H1 (cell line): ENCODE measurements around the gene MAGEB4. TPM values are rescaled to one million over a fixed set of nuclear protein-coding genes. Genes with fewer than 3 reads are reported as not detected.

Experiments
- CTCF ChIA-PET: fragments of 300-600 bp; sonication (Branson Sonifier 250); formaldehyde crosslinking; loops from one replicate; lab custom pipeline; 2021; ENCODE audit not compliant: partially characterized antibody; lab: Charles Lee
- POLR2A ChIA-PET: fragments of 300-600 bp; sonication (Branson Sonifier 250); formaldehyde crosslinking; loops from one replicate; lab custom pipeline; 2021; ENCODE audit warnings: inconsistent platforms; ENCODE audit not compliant: partially characterized antibody; lab: Charles Lee
- DNase-seq, 2 experiments: peaks; one replicate each; pipeline versions ENCODE4 v3.0.0 to v3.0.0-alpha.2; 2010 to 2022; ENCODE audit warnings: low spot score in 2 of 2, low read depth in 1 of 2, mixed read lengths in 1 of 2
- FAIRE-seq: peaks from 2 replicates; lab custom pipeline; 2011; peaks lifted over from hg19 to GRCh38; lab: Jason Lieb, UNC
- H2AFZ ChIP-seq: 2 replicates; pipeline ENCODE4 v1.8.1; 2012; ENCODE audit warnings: low read length, inconsistent platforms
- H2AK5ac ChIP-seq: 2 replicates; pipeline ENCODE4 v1.6.1; 2013; ENCODE audit warnings: low read depth, low read length
- H2BK120ac ChIP-seq: replicated peaks from 2 replicates; pipeline ENCODE3; 2013; ENCODE audit warnings: low read depth, low read length, inconsistent platforms
- H2BK12ac ChIP-seq: 2 replicates; pipeline ENCODE4 v1.6.1; 2013; ENCODE audit warnings: low read depth, low read length
- H2BK15ac ChIP-seq: 2 replicates; pipeline ENCODE4 v1.6.1; 2013; ENCODE audit warnings: low read length
- H2BK20ac ChIP-seq: 2 replicates; pipeline ENCODE4 v1.6.1; 2013; ENCODE audit warnings: low read length
- H2BK5ac ChIP-seq: 2 replicates; pipeline ENCODE4 v1.6.1; 2013; ENCODE audit warnings: low read depth, low read length
- H3K14ac ChIP-seq: 2 replicates; pipeline ENCODE4 v1.6.1; 2013; ENCODE audit warnings: inconsistent platforms; ENCODE audit not compliant: insufficient read length
- H3K18ac ChIP-seq: 2 replicates; pipeline ENCODE4 v1.6.1; 2013; ENCODE audit warnings: low read length; ENCODE audit errors: extremely low read depth
- H3K23ac ChIP-seq: 2 replicates; pipeline ENCODE4 v1.6.1; 2013; ENCODE audit warnings: inconsistent platforms; ENCODE audit not compliant: insufficient read length
- H3K23me2 ChIP-seq: 2 replicates; pipeline ENCODE4 v1.6.1; 2013; ENCODE audit warnings: low read depth, low read length
- H3K27ac ChIP-seq: 2 replicates; pipeline ENCODE4 v1.6.1; 2011; ENCODE audit warnings: low read depth, low read length, inconsistent platforms
- H3K27me3 ChIP-seq, 4 experiments: replicated peaks in 1 of 4; 1 replicate in 1 of 4; 2 replicates in 3 of 4; pipeline versions ENCODE4 v1.6.1 to v1.8.1; 2011 to 2013; ENCODE audit warnings: low read length in 3 of 4, mild to moderate bottlenecking in 3 of 4, inconsistent platforms in 2 of 4, mixed read lengths in 2 of 4, moderate library complexity in 1 of 4; ENCODE audit not compliant: control insufficient read depth in 3 of 4, insufficient read depth in 3 of 4; ENCODE audit errors: extremely low read depth in 1 of 4
- H3K36me3 ChIP-seq, 4 experiments: 2 replicates each; pipeline versions ENCODE4 v1.6.1 to v1.8.1; 2011 to 2013; ENCODE audit warnings: mild to moderate bottlenecking in 4 of 4, low read length in 3 of 4, moderate library complexity in 2 of 4, control low read depth in 1 of 4, inconsistent platforms in 1 of 4; ENCODE audit not compliant: insufficient read depth in 4 of 4, control insufficient read depth in 2 of 4
- H3K4ac ChIP-seq: replicated peaks from 2 replicates; pipeline ENCODE3; 2013; ENCODE audit warnings: low read length, low read depth, mixed read lengths, inconsistent platforms; ENCODE audit not compliant: insufficient read length
- H3K4me1 ChIP-seq, 4 experiments: replicated peaks in 1 of 4; 1 replicate in 1 of 4; 2 replicates in 3 of 4; pipeline versions ENCODE4 v1.6.1 to v1.8.1; 2011 to 2013; ENCODE audit warnings: low read length in 3 of 4, inconsistent platforms in 2 of 4, mixed read lengths in 1 of 4; ENCODE audit not compliant: insufficient read depth in 4 of 4, control insufficient read depth in 3 of 4
- H3K4me2 ChIP-seq, 2 experiments: 2 replicates each; pipeline versions ENCODE4 v1.6.1 to v1.8.1; 2011 to 2013; ENCODE audit warnings: low read depth in 2 of 2, low read length in 2 of 2, control low read depth in 1 of 2, inconsistent platforms in 1 of 2, mild to moderate bottlenecking in 1 of 2; ENCODE audit not compliant: insufficient read depth in 1 of 2
- H3K4me3 ChIP-seq, 4 experiments: fragments of 200-600, 300-600 bp in 1 of 4; sonication (generic), shearing (Covaris generic), sonication (Bioruptor Twin) in 1 of 4; 2 replicates each; pipeline versions ENCODE4 v1.5.1 to v1.8.1; 2011 to 2016; ENCODE audit warnings: low read length in 4 of 4, low read depth in 3 of 4, control low read depth in 2 of 4, inconsistent platforms in 2 of 4, mild to moderate bottlenecking in 2 of 4, mixed read lengths in 1 of 4, moderate library complexity in 1 of 4; ENCODE audit not compliant: insufficient read depth in 2 of 4; ENCODE audit errors: extremely low read depth in 1 of 4
- H3K56ac ChIP-seq: replicated peaks from 2 replicates; pipeline ENCODE3; 2013; ENCODE audit warnings: low read depth, mild to moderate bottlenecking, mixed read lengths, low read length, inconsistent platforms; ENCODE audit not compliant: insufficient read length
- H3K79me1 ChIP-seq: 2 replicates; pipeline ENCODE4 v1.6.1; 2013; ENCODE audit warnings: low read depth, low read length, control low read depth
- H3K79me2 ChIP-seq, 2 experiments: 2 replicates each; pipeline versions ENCODE4 v1.6.1 to v1.8.1; 2012 to 2013; ENCODE audit warnings: low read length in 2 of 2, mild to moderate bottlenecking in 2 of 2, inconsistent platforms in 1 of 2; ENCODE audit not compliant: insufficient read depth in 2 of 2, control insufficient read depth in 1 of 2
- H3K9ac ChIP-seq, 4 experiments: replicated peaks in 1 of 4; 1 replicate in 1 of 4; 2 replicates in 3 of 4; pipeline versions ENCODE4 v1.6.1 to v1.8.1; 2011 to 2013; ENCODE audit warnings: low read depth in 3 of 4, low read length in 3 of 4, control low read depth in 2 of 4, mild to moderate bottlenecking in 2 of 4, moderate library complexity in 2 of 4, inconsistent platforms in 1 of 4; ENCODE audit errors: extremely low read depth in 1 of 4
- H3K9me3 ChIP-seq, 2 experiments: 2 replicates each; pipeline versions ENCODE4 v1.6.1 to v1.8.1; 2012 to 2013; ENCODE audit warnings: mild to moderate bottlenecking in 2 of 2, moderate library complexity in 2 of 2, control low read depth in 1 of 2, inconsistent platforms in 1 of 2, low read depth in 1 of 2, low read length in 1 of 2, mixed read lengths in 1 of 2; ENCODE audit not compliant: insufficient read depth in 2 of 2
- H4K20me1 ChIP-seq, 2 experiments: replicated peaks in 1 of 2; 2 replicates each; pipeline versions ENCODE3 to v1.8.1; 2011 to 2013; ENCODE audit warnings: inconsistent platforms in 2 of 2, low read length in 2 of 2, mild to moderate bottlenecking in 1 of 2; ENCODE audit not compliant: insufficient read depth in 2 of 2, control insufficient read depth in 1 of 2
- H4K5ac ChIP-seq: 2 replicates; pipeline ENCODE4 v1.6.1; 2013; ENCODE audit warnings: low read length, low read depth, mixed read lengths, inconsistent platforms; ENCODE audit not compliant: insufficient read length
- H4K8ac ChIP-seq: 2 replicates; pipeline ENCODE4 v1.8.0; 2013; ENCODE audit warnings: mild to moderate bottlenecking, moderate library complexity, low read length, inconsistent platforms; ENCODE audit not compliant: insufficient read depth; ENCODE audit errors: extremely low read depth
- H4K91ac ChIP-seq: replicated peaks from 2 replicates; pipeline ENCODE3; 2013; ENCODE audit warnings: low read length, mixed read lengths, inconsistent platforms; ENCODE audit not compliant: insufficient read length
- GTF2F1 ChIP-seq: IDR thresholded peaks from 2 replicates; pipeline ENCODE4 v1.6.1; 2012; ENCODE audit warnings: low read depth, low read length, improper control_type of control experiment, borderline replicate concordance
- RAD21 ChIP-seq, 2 experiments: IDR thresholded peaks in 1 of 2; conservative IDR thresholded peaks in 1 of 2; 2 replicates each; pipeline ENCODE4 v1.6.1; 2011; ENCODE audit warnings: low read depth in 2 of 2, low read length in 2 of 2, improper control_type of control experiment in 1 of 2, inconsistent platforms in 1 of 2, mild to moderate bottlenecking in 1 of 2, moderate library complexity in 1 of 2
- SP1 ChIP-seq: IDR thresholded peaks from 2 replicates; pipeline ENCODE4 v1.6.1; 2011; ENCODE audit warnings: low read depth, low read length
- WGBS, 2 experiments: shearing (Covaris generic) in 1 of 2; methylation state at CpG; one replicate each; pipeline versions ENCODE4 v1.1.6 to v1.1.7; 2013 to 2015; ENCODE audit warnings: low lambda C conversion rate in 2 of 2, mixed read lengths in 2 of 2, inconsistent platforms in 1 of 2, low coverage in 1 of 2, missing lambda C conversion rate in 1 of 2; ENCODE audit not compliant: insufficient replicate concordance in 2 of 2, insufficient coverage in 1 of 2, insufficient read length in 1 of 2; ENCODE audit errors: extremely low coverage in 1 of 2, missing lambda C conversion rate in 1 of 2; 5-methylcytosine and 5-hydroxymethylcytosine counted together
- polyA plus RNA-seq, 7 experiments: library from polyadenylated mRNA; depleted of rRNA in 3 of 7; stranded (reverse) in 5 of 7; unstranded in 2 of 7; fragments of >200 nt in 5 of 7; fragments of 200-250 nt in 2 of 7; gene quantifications; 1 replicate in 5 of 7; 2 replicates in 1 of 7; 4 replicates in 1 of 7; pipeline versions ENCODE4 v1.2.1 to v1.2.3, GENCODE V29; 2011 to 2013; ENCODE audit warnings: missing spikeins in 2 of 7, mixed read lengths in 2 of 7
- total RNA-seq: library from RNA; stranded (reverse); fragmentation: NEBNext Ultra II Directional; extraction: Animal tissue kit (Norgen Biotek cat#: 25700); gene quantifications from 2 replicates; pipeline ENCODE4 v1.2.1, GENCODE V29; 2021
- TF ChIP-seq, protein P1 (sequence below), 3 experiments: IDR thresholded peaks; 1 replicate in 2 of 3; 2 replicates in 1 of 3; pipeline versions ENCODE4 v1.5.1 to v1.6.1; 2011; ENCODE audit warnings: low read length in 3 of 3, mild to moderate bottlenecking in 3 of 3, inconsistent platforms in 2 of 3, low read depth in 1 of 3, moderate library complexity in 1 of 3; ENCODE audit not compliant: insufficient read depth in 1 of 3; ENCODE audit errors: control extremely low read depth in 1 of 3

MAGEB4 gene
- total and polyA plus RNA-seq, 2 of the 8 experiments (the other 6 are each of a cell fraction or from before 2014, with no cell fraction given) = not detected

DNA sequence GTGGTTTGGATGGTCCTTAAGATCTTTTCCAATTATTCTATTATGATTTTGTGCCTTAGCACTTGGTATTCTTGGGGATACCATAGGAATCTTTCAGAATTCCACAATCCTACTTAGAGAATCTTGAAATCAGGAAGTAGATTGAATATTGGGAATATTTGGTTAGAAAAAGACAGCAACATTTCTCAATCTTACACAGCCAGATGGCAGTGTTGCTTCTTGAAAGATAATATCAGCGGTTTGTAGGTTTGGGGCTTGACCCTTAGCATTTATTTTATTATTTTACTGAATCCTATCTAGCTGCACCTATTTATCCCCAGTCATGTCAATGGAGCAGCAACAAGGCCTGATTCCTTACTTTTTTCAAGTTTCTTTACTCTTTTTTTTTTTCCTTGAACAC lies 33.7 kb downstream of the MAGEB4 start:
- no peak overlapping the region for H3K9ac ChIP-seq
- H2AFZ ChIP-seq = no peak overlapping the region
- H3K18ac ChIP-seq = no peak overlapping the region
- no peak overlapping the region for H3K23ac ChIP-seq
- H3K4ac ChIP-seq = no peak overlapping the region
- no peak overlapping the region for H4K91ac ChIP-seq
- H2BK12ac ChIP-seq = no peak overlapping the region
- H4K20me1 ChIP-seq = no peaks in the 10 kb centered on the region
- no peaks in the 10 kb centered on the region for H3K4me1 ChIP-seq
- no peak overlapping the region for H4K8ac ChIP-seq
- no peaks in the 10 kb centered on the region for H3K9me3 ChIP-seq
- H2BK120ac ChIP-seq = no peak overlapping the region
- TF ChIP-seq, protein P1, sequence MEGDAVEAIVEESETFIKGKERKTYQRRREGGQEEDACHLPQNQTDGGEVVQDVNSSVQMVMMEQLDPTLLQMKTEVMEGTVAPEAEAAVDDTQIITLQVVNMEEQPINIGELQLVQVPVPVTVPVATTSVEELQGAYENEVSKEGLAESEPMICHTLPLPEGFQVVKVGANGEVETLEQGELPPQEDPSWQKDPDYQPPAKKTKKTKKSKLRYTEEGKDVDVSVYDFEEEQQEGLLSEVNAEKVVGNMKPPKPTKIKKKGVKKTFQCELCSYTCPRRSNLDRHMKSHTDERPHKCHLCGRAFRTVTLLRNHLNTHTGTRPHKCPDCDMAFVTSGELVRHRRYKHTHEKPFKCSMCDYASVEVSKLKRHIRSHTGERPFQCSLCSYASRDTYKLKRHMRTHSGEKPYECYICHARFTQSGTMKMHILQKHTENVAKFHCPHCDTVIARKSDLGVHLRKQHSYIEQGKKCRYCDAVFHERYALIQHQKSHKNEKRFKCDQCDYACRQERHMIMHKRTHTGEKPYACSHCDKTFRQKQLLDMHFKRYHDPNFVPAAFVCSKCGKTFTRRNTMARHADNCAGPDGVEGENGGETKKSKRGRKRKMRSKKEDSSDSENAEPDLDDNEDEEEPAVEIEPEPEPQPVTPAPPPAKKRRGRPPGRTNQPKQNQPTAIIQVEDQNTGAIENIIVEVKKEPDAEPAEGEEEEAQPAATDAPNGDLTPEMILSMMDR (IDR thresholded peaks at IDR 0.05; ENCODE audit: control extremely low read depth in 1 of 3, insufficient read depth in 1 of 3, low read depth in 1 of 3, low read length in 3 of 3) = peak in 2 of 3 experiments; percentile 15 to 16; a peak in 2 of 4 replicates
- TF ChIP-seq RAD21 (IDR thresholded peaks at IDR 0.05 in 1 of 2, conservative IDR thresholded peaks at IDR 0.05 in 1 of 2; ENCODE audit: low read depth in 2 of 2, low read length in 2 of 2) = peak; percentile 54 to 57
- TF ChIP-seq SP1 = no peak
- no peak for TF ChIP-seq GTF2F1
- H3K36me3 ChIP-seq = no peaks in the 10 kb centered on the region
- FAIRE-seq = peak; percentile 32
- CTCF ChIA-PET = interaction anchor here (0.6 to 1.0 kb wide), 4 partner anchors 13 to 660 kb away, joined by 3 to 9 read pairs (median 4); no protein-coding TSS in a partner anchor
- no peak overlapping the region for H3K27ac ChIP-seq
- H3K79me2 ChIP-seq = no peaks in the 10 kb centered on the region
- no peaks in the 10 kb centered on the region for H3K23me2 ChIP-seq
- POLR2A ChIA-PET = no interaction called here
- no peak overlapping the region for H2BK5ac ChIP-seq
- no peak overlapping the region for H2BK15ac ChIP-seq
- no peak overlapping the region for H3K56ac ChIP-seq
- H4K5ac ChIP-seq = no peak overlapping the region
- no peak overlapping the region for H2AK5ac ChIP-seq
- no peak overlapping the region for H3K4me2 ChIP-seq
- no peak for DNase-seq
- H3K27me3 ChIP-seq = no peaks in the 10 kb centered on the region
- no peak overlapping the region for H3K4me3 ChIP-seq
- no peaks in the 10 kb centered on the region for H3K79me1 ChIP-seq
- WGBS, 2 experiments = 38% methylated on average over 1 of the region's 1 CpG; no CpG with 5 or more reads in 1 of the 2 experiments
- no peak overlapping the region for H3K14ac ChIP-seq
- no peak overlapping the region for H2BK20ac ChIP-seq
